IPS-20b (cell line): ENCODE results near the gene KRTCAP3.
A peak's percentile ranks its signal among the peaks of the same experiment; 100 is the strongest.

ENCODE experiments used
- H3K27ac ChIP-seq: one replicate; pipeline ENCODE4 v1.5.1; 2013; ENCODE audit warnings: low read length
- H3K27me3 ChIP-seq: 2 replicates; pipeline ENCODE4 v1.6.1; 2013; ENCODE audit warnings: mild to moderate bottlenecking, low read length, inconsistent platforms; ENCODE audit not compliant: insufficient read depth
- H3K36me3 ChIP-seq: 2 replicates; pipeline ENCODE4 v1.6.1; 2013; ENCODE audit warnings: low read depth, mild to moderate bottlenecking, inconsistent platforms, low read length, moderate library complexity; ENCODE audit not compliant: insufficient read depth
- H3K4me1 ChIP-seq: 2 replicates; pipeline ENCODE4 v1.6.1; 2013; ENCODE audit warnings: mild to moderate bottlenecking, control low read depth, inconsistent platforms, low read length, moderate library complexity; ENCODE audit not compliant: insufficient read depth
- H3K4me3 ChIP-seq: 2 replicates; pipeline ENCODE4 v1.5.1; 2013; ENCODE audit warnings: mild to moderate bottlenecking, low read length, inconsistent platforms
- H3K9ac ChIP-seq: 2 replicates; pipeline ENCODE4 v1.6.1; 2013; ENCODE audit warnings: low read depth, mild to moderate bottlenecking, inconsistent platforms, low read length, moderate library complexity
- H3K9me3 ChIP-seq: 2 replicates; pipeline ENCODE4 v1.6.1; 2013; ENCODE audit warnings: mild to moderate bottlenecking, low read depth, low read length, inconsistent platforms; ENCODE audit not compliant: insufficient read depth

KRTCAP3 gene

GRCh38 chr2:27441958-27442919 is at the start of gene KRTCAP3:
KRTCAP3 (plus strand) TSS chr2:27442381; CDS start chr2:27442413, 32 bp downstream.
- Histone ChIP-seq H3K9ac (peak within 1 kb of the TSS; percentile 47; the same call in 1 of the 2 replicates), H3K4me1 (no peaks in the 10 kb centered on the region), H3K27me3 (no peaks in the 10 kb centered on the region), H3K27ac (no peak within 1 kb of the TSS), H3K9me3 (no peaks in the 10 kb centered on the region), H3K36me3 (peaks cover 57% of the 10 kb centered on the region), H3K4me3 (peak within 1 kb of the TSS; percentile 66)

GRCh38 chr2:27393225-27393624 is 49.0 kb upstream of the KRTCAP3 start:
- Histone ChIP-seq H3K9ac (no peak overlapping the region), H3K36me3 (peaks cover 21% of the 10 kb centered on the region), H3K27ac (no peak overlapping the region), H3K4me3 (no peak overlapping the region), H3K4me1 (no peaks in the 10 kb centered on the region), H3K27me3 (no peaks in the 10 kb centered on the region), H3K9me3 (no peaks in the 10 kb centered on the region)

- H3K4me3 ChIP-seq, result no peak overlapping the region
- no peaks in the 10 kb centered on the region for H3K27me3 ChIP-seq
- H3K4me1 ChIP-seq, result no peaks in the 10 kb centered on the region
- no peak overlapping the region for H3K9ac ChIP-seq
- no peak overlapping the region for H3K27ac ChIP-seq
- H3K36me3 ChIP-seq, result peaks cover 19% of the 10 kb centered on the region; the same call in 1 of the 2 replicates
- no peaks in the 10 kb centered on the region for H3K9me3 ChIP-seq
Measured at GRCh38 chr2:27398962-27399361, 43.2 kb upstream of the KRTCAP3 start.

GRCh38 chr2:27400348-27401135 is 41.6 kb upstream of the KRTCAP3 start:
- Histone ChIP-seq H3K4me1 (no peaks in the 10 kb centered on the region), H3K36me3 (peaks cover 26% of the 10 kb centered on the region; the same call in 1 of the 2 replicates), H3K4me3 (no peak overlapping the region), H3K27me3 (no peaks in the 10 kb centered on the region), H3K27ac (no peak overlapping the region), H3K9me3 (no peaks in the 10 kb centered on the region), H3K9ac (no peak overlapping the region)

GRCh38 chr2:27407798-27408491 is 34.2 kb upstream of the KRTCAP3 start:
- Histone ChIP-seq H3K9me3 (no peaks in the 10 kb centered on the region), H3K27ac (no peak overlapping the region)

GRCh38 chr2:27408601-27409320 is 33.4 kb upstream of the KRTCAP3 start:
- H3K9me3 ChIP-seq, result no peaks in the 10 kb centered on the region
- no peaks in the 10 kb centered on the region for H3K4me1 ChIP-seq
- peak overlapping the region; percentile 81 for H3K27ac ChIP-seq
- H3K27me3 ChIP-seq, result no peaks in the 10 kb centered on the region
- peak overlapping the region; percentile 93 for H3K9ac ChIP-seq
- H3K36me3 ChIP-seq, result peaks cover 26% of the 10 kb centered on the region; the same call in 1 of the 2 replicates
- H3K4me3 ChIP-seq, result peak overlapping the region; percentile 85

More at GRCh38 chr2:27407798-27408491, 34.2 kb upstream of the KRTCAP3 start:
- Histone ChIP-seq H3K27me3 (no peaks in the 10 kb centered on the region), H3K9ac (peak overlapping the region; percentile 93), H3K4me1 (no peaks in the 10 kb centered on the region), H3K36me3 (peaks cover 30% of the 10 kb centered on the region; the same call in 1 of the 2 replicates), H3K4me3 (peak overlapping the region; percentile 85)

- peak within 1 kb of the TSS; percentile 85 for H3K4me3 ChIP-seq
- no peaks in the 10 kb centered on the region for H3K9me3 ChIP-seq
- peak within 1 kb of the TSS; percentile 81 for H3K27ac ChIP-seq
- H3K36me3 ChIP-seq, result peaks cover 24% of the 10 kb centered on the region; the same call in 1 of the 2 replicates
- no peaks in the 10 kb centered on the region for H3K4me1 ChIP-seq
- H3K9ac ChIP-seq, result peak within 1 kb of the TSS; percentile 93
- no peaks in the 10 kb centered on the region for H3K27me3 ChIP-seq
Measured at GRCh38 chr2:27409321-27410073, 32.7 kb upstream of the KRTCAP3 start, which contains the start of gene PPM1G. PPM1G (minus strand) TSS chr2:27409591; CDS start chr2:27409422, 169 bp downstream.

- Histone ChIP-seq H3K27ac (no peak overlapping the region), H3K4me1 (no peaks in the 10 kb centered on the region), H3K9ac (no peak overlapping the region)
Measured at GRCh38 chr2:27412419-27413152, 29.6 kb upstream of the KRTCAP3 start.

GRCh38 chr2:27416151-27416550 is 26.0 kb upstream of the KRTCAP3 start:
- no peaks in the 10 kb centered on the region for H3K4me1 ChIP-seq
- H3K9ac ChIP-seq, result no peak overlapping the region
- H3K36me3 ChIP-seq, result no peaks in the 10 kb centered on the region
- no peak overlapping the region for H3K27ac ChIP-seq
- no peaks in the 10 kb centered on the region for H3K27me3 ChIP-seq
- no peaks in the 10 kb centered on the region for H3K9me3 ChIP-seq
- H3K4me3 ChIP-seq, result no peak overlapping the region

More at GRCh38 chr2:27412419-27413152, 29.6 kb upstream of the KRTCAP3 start:
- Histone ChIP-seq H3K27me3 (no peaks in the 10 kb centered on the region), H3K9me3 (no peaks in the 10 kb centered on the region), H3K36me3 (peaks cover 1% of the 10 kb centered on the region; the same call in 1 of the 2 replicates), H3K4me3 (no peak overlapping the region)

- Histone ChIP-seq H3K9ac (no peak overlapping the region), H3K36me3 (no peaks in the 10 kb centered on the region), H3K9me3 (no peaks in the 10 kb centered on the region), H3K4me1 (no peaks in the 10 kb centered on the region), H3K4me3 (no peak overlapping the region), H3K27ac (no peak overlapping the region), H3K27me3 (no peaks in the 10 kb centered on the region)
Measured at GRCh38 chr2:27420996-27421395, 21.2 kb upstream of the KRTCAP3 start.
